ENCODE measurements around the gene RTN1. TPM values are rescaled to one million over a fixed set of nuclear protein-coding genes. Genes with fewer than 3 reads are reported as not detected.
A peak's percentile ranks its signal among the peaks of the same experiment; 100 is the strongest.

RTN1 gene
- total RNA-seq, 1 donor from 2014 or later: not detected

GRCh38 chr14:59782760-59783159 is 87.8 kb downstream of the RTN1 start:
- no peak overlapping the region for H3K4me3 ChIP-seq (ENCODE audit: low read depth, low read length)
- H3K27me3 ChIP-seq (ENCODE audit: control insufficient read depth, insufficient read depth, low read length): no peaks in the 10 kb centered on the region
- FAIRE-seq (no peak), DNase-seq (ENCODE audit: low read depth) (no peak)
- no peak for TF ChIP-seq CTCF (IDR thresholded peaks at IDR 0.05; ENCODE audit: insufficient read depth, low read length, severe bottlenecking)
- no peaks in the 10 kb centered on the region for H3K36me3 ChIP-seq (ENCODE audit: control insufficient read depth, insufficient read depth, low read length)

GRCh38 chr14:59777006-59777579 is 93.5 kb downstream of the RTN1 start:
- no peaks in the 10 kb centered on the region for H3K27me3 ChIP-seq (ENCODE audit: control insufficient read depth, insufficient read depth, low read length)
- H3K36me3 ChIP-seq (ENCODE audit: control insufficient read depth, insufficient read depth, low read length): no peaks in the 10 kb centered on the region
- TF ChIP-seq CTCF (IDR thresholded peaks at IDR 0.05; ENCODE audit: insufficient read depth, low read length, severe bottlenecking): no peak
- FAIRE-seq (no peak), DNase-seq (ENCODE audit: low read depth) (no peak)
- H3K4me3 ChIP-seq (ENCODE audit: low read depth, low read length): no peak overlapping the region

GRCh38 chr14:59776468-59776867 is 94.1 kb downstream of the RTN1 start:
- H3K36me3 ChIP-seq (ENCODE audit: control insufficient read depth, insufficient read depth, low read length): no peaks in the 10 kb centered on the region
- no peak for TF ChIP-seq CTCF (IDR thresholded peaks at IDR 0.05; ENCODE audit: insufficient read depth, low read length, severe bottlenecking)
- H3K4me3 ChIP-seq (ENCODE audit: low read depth, low read length): no peak overlapping the region
- FAIRE-seq: no peak
- H3K27me3 ChIP-seq (ENCODE audit: control insufficient read depth, insufficient read depth, low read length): no peaks in the 10 kb centered on the region
- DNase-seq (ENCODE audit: low read depth): no peak

GRCh38 chr14:59772233-59772632 is 98.3 kb downstream of the RTN1 start:
- no peak for TF ChIP-seq CTCF (IDR thresholded peaks at IDR 0.05; ENCODE audit: insufficient read depth, low read length, severe bottlenecking)
- no peak overlapping the region for H3K4me3 ChIP-seq (ENCODE audit: low read depth, low read length)
- no peaks in the 10 kb centered on the region for H3K36me3 ChIP-seq (ENCODE audit: control insufficient read depth, insufficient read depth, low read length)
- no peak for DNase-seq (ENCODE audit: low read depth)
- FAIRE-seq: no peak
- no peaks in the 10 kb centered on the region for H3K27me3 ChIP-seq (ENCODE audit: control insufficient read depth, insufficient read depth, low read length)

GRCh38 chr14:59771577-59771976 is 99.0 kb downstream of the RTN1 start:
- Histone ChIP-seq H3K36me3 (ENCODE audit: control insufficient read depth, insufficient read depth, low read length) (no peaks in the 10 kb centered on the region), H3K27me3 (ENCODE audit: control insufficient read depth, insufficient read depth, low read length) (no peaks in the 10 kb centered on the region), H3K4me3 (ENCODE audit: low read depth, low read length) (no peak overlapping the region)
- no peak for TF ChIP-seq CTCF (IDR thresholded peaks at IDR 0.05; ENCODE audit: insufficient read depth, low read length, severe bottlenecking)
- DNase-seq (ENCODE audit: low read depth) (peak; percentile 76), FAIRE-seq (no peak)

GRCh38 chr14:59769586-59769985 is 101.0 kb downstream of the RTN1 start:
- FAIRE-seq (no peak), DNase-seq (ENCODE audit: low read depth) (peak; percentile 3)
- no peak for TF ChIP-seq CTCF (IDR thresholded peaks at IDR 0.05; ENCODE audit: insufficient read depth, low read length, severe bottlenecking)
- Histone ChIP-seq H3K36me3 (ENCODE audit: control insufficient read depth, insufficient read depth, low read length) (no peaks in the 10 kb centered on the region), H3K27me3 (ENCODE audit: control insufficient read depth, insufficient read depth, low read length) (no peaks in the 10 kb centered on the region), H3K4me3 (ENCODE audit: low read depth, low read length) (no peak overlapping the region)
